HepG2 (cell line): Measurements from ENCODE around the gene IDH3G. TPM values are rescaled to one million over a fixed set of nuclear protein-coding genes. Genes with fewer than 3 reads are reported as not detected.

ENCODE experiments used
- DDIT3 ChIP-seq: sonication (generic); formaldehyde crosslinking; IDR thresholded peaks from 2 replicates; pipeline ENCODE4 v1.4.0; 2020; ENCODE audit warnings: mild to moderate bottlenecking, missing genetic modification reagents
- FOXO1 ChIP-seq: sonication (generic); formaldehyde crosslinking; IDR thresholded peaks from 2 replicates; pipeline ENCODE4 v1.4.0; 2020; ENCODE audit warnings: missing genetic modification reagents
- GATAD1 ChIP-seq: IDR thresholded peaks from 2 replicates; pipeline ENCODE4 v1.6.1; 2016; ENCODE audit warnings: missing genetic modification reagents, missing compliant biosample characterization
- HNRNPK ChIP-seq: fragments of 200-400 bp; formaldehyde crosslinking; IDR thresholded peaks from 2 replicates; pipeline ENCODE4 v1.6.1; 2018; ENCODE audit warnings: low read length, low read depth, moderate library complexity, mild to moderate bottlenecking; ENCODE audit not compliant: poor library complexity, severe bottlenecking
- KDM1A ChIP-seq: IDR thresholded peaks from 2 replicates; pipeline ENCODE4 v1.6.1; 2016; ENCODE audit warnings: missing compliant biosample characterization
- KLF16 ChIP-seq, 2 experiments: sonication (generic) in 1 of 2; formaldehyde crosslinking in 1 of 2; IDR thresholded peaks; 2 replicates each; pipeline versions ENCODE4 v1.6.1 to v1.8.0; 2016 to 2023; ENCODE audit warnings: missing genetic modification reagents in 2 of 2, missing compliant biosample characterization in 1 of 2
- MTERF4 ChIP-seq: sonication (generic); formaldehyde crosslinking; IDR thresholded peaks from 2 replicates; pipeline ENCODE4 v1.8.0; 2023; ENCODE audit warnings: mild to moderate bottlenecking, missing genetic modification reagents
- NCOR1 ChIP-seq: fragments of 200-600 bp; sonication (generic); IDR thresholded peaks from 2 replicates; pipeline ENCODE4 v1.7.0; 2017; ENCODE audit warnings: antibody characterized with exemption, low read length, borderline replicate concordance
- NR2C2 ChIP-seq: sonication (generic); formaldehyde crosslinking; IDR thresholded peaks from 2 replicates; pipeline ENCODE4 v1.4.0; 2020; ENCODE audit warnings: missing genetic modification reagents, mild to moderate bottlenecking, moderate library complexity, borderline replicate concordance
- SAP130 ChIP-seq: IDR thresholded peaks from 2 replicates; pipeline ENCODE4 v1.6.1; 2016; ENCODE audit warnings: low read depth
- SPEN ChIP-seq: sonication (generic); formaldehyde crosslinking; IDR thresholded peaks from 2 replicates; pipeline ENCODE4 v1.5.1; 2020; ENCODE audit warnings: low read depth, mild to moderate bottlenecking, missing genetic modification reagents
- SSRP1 ChIP-seq: IDR thresholded peaks from 2 replicates; pipeline ENCODE4 v1.6.1; 2016; ENCODE audit warnings: control low read depth
- ZFP90 ChIP-seq: sonication (generic); formaldehyde crosslinking; IDR thresholded peaks from 2 replicates; pipeline ENCODE4 v1.8.0; 2022; ENCODE audit warnings: missing genetic modification reagents, mild to moderate bottlenecking, inconsistent platforms, borderline replicate concordance
- ZNF20 ChIP-seq: sonication (generic); formaldehyde crosslinking; IDR thresholded peaks from 2 replicates; pipeline ENCODE4 v1.4.0; 2020; ENCODE audit warnings: mild to moderate bottlenecking, moderate library complexity, missing genetic modification reagents
- ZNF318 ChIP-seq: sonication (generic); formaldehyde crosslinking; IDR thresholded peaks from 2 replicates; pipeline ENCODE4 v1.4.0; 2020; ENCODE audit warnings: mild to moderate bottlenecking, missing genetic modification reagents
- ZNF574 ChIP-seq: sonication (generic); formaldehyde crosslinking; IDR thresholded peaks from 2 replicates; pipeline ENCODE4 v1.4.0; 2020; ENCODE audit warnings: missing genetic modification reagents
- ZNF615 ChIP-seq: sonication (generic); formaldehyde crosslinking; IDR thresholded peaks from 2 replicates; pipeline ENCODE4 v1.5.0; 2020; ENCODE audit warnings: mild to moderate bottlenecking, missing genetic modification reagents, borderline replicate concordance
- polyA plus RNA-seq, 8 experiments: library from polyadenylated mRNA; depleted of rRNA in 3 of 8; stranded (reverse) in 7 of 8; unstranded in 1 of 8; fragments of >200 nt; fragmentation: Illumina TruSeq in 4 of 8; extraction: Trizol in 4 of 8; gene quantifications; 2 replicates each; pipeline versions ENCODE4 v1.2.1 to v1.2.3, GENCODE V29; 2011 to 2016; ENCODE audit warnings: low read depth in 4 of 8, missing spikeins in 1 of 8, mixed read lengths in 1 of 8; ENCODE audit not compliant: insufficient read depth in 1 of 8
- total RNA-seq, 5 experiments: library from RNA; depleted of rRNA; stranded (reverse); fragments of >200 nt; fragmentation: Illumina TruSeq; extraction: Trizol; gene quantifications; 2 replicates each; pipeline ENCODE4 v1.2.3, GENCODE V29; 2016; ENCODE audit warnings: low read depth in 1 of 5

IDH3G gene
- total and polyA plus RNA-seq, 2 of the 13 experiments (the other 11 are each of a cell fraction or from before 2014, with no cell fraction given) = 18.7 to 35.5 TPM

- TF ChIP-seq ZNF318 (CRISPR knock-in tag) = no peak
- no peak for TF ChIP-seq NCOR1
- no peak for TF ChIP-seq SSRP1 (CRISPR knock-in tag)
- no peak for TF ChIP-seq KDM1A (CRISPR knock-in tag)
- no peak for TF ChIP-seq DDIT3
- TF ChIP-seq ZNF574 (CRISPR knock-in tag) = no peak
- TF ChIP-seq SAP130 (CRISPR knock-in tag) = peak; percentile 58
- TF ChIP-seq MTERF4 = 0 out of 2 replicates have a peak, but pooled peaks have one; percentile 41
- no peak for TF ChIP-seq ZNF615 (CRISPR knock-in tag)
- TF ChIP-seq NR2C2 (CRISPR knock-in tag) = peak; percentile 32; the same call in 1 of the 2 replicates
- TF ChIP-seq ZNF20 (CRISPR knock-in tag) = no peak
- no peak for TF ChIP-seq HNRNPK
- no peak for TF ChIP-seq ZFP90 (CRISPR knock-in tag)
- TF ChIP-seq FOXO1 (CRISPR knock-in tag) = no peak
- 0 out of 4 replicates have a peak, but pooled peaks of 1 of the 2 experiments have one; percentile 35 for TF ChIP-seq KLF16 (CRISPR knock-in tag; IDR thresholded peaks at IDR 0.05)
- TF ChIP-seq SPEN (CRISPR knock-in tag) = 0 out of 2 replicates have a peak, but pooled peaks have one; percentile 37
- TF ChIP-seq GATAD1 (CRISPR knock-in tag) = 0 out of 2 replicates have a peak, but pooled peaks have one; percentile 33
Measured at GRCh38 chrX:153763989-153764755, 30.0 kb downstream of the IDH3G start, which contains the start of gene PLXNB3 (continued).
